ENCODE results near the gene PPA1.
"Not testable (repeated sequence)": the region's sequence is repeated elsewhere in the genome, so short reads cannot be mapped to it uniquely, and the experiment has no call there.

The PPA1 gene

DNA sequence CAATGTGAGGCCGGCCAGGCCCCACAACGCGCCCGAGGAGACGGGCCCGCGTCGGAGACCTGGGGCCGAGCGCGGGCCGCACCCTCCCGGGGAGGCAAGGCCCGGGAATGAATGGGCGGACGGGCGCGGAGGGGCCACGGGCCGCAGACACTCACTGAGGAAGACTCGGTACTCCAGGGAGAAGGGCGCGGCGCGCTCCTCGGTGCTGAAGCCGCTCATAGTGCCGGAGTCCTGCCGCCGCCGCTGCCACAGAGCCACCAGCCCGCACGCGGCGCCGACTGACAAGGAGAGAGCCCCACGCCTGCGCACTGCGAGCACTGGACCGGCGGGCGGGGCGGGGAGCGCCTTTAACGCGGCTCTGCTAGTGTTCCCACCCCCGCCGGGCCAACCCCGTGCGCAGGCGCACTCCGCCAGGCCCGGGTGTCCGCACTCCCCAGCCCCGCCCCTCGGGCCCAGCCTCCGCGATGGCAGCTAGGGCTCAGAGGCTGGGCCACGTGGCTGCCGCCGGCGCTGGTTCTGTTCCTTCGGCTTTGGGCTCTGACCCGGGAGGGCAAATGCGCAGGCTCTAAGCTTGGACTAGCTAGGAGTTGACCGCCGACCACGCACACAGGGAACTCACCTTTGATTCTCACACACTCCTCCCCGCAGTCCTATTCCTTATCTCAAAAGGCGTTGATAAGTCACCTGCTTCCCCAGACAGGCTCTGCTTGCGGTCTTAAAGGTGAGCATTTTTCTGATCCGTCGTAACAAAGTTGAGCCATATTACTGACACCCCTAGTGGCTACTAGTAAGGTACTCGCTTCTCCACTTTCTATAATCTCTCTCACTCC, at the start of gene PPA1:
Gene PPA1 (minus strand): TSS at position 321 of the 830 bp plus-strand sequence. CDS start 102 bp downstream, at position 219.
- peak; percentile 99 for DNase-seq

DNA sequence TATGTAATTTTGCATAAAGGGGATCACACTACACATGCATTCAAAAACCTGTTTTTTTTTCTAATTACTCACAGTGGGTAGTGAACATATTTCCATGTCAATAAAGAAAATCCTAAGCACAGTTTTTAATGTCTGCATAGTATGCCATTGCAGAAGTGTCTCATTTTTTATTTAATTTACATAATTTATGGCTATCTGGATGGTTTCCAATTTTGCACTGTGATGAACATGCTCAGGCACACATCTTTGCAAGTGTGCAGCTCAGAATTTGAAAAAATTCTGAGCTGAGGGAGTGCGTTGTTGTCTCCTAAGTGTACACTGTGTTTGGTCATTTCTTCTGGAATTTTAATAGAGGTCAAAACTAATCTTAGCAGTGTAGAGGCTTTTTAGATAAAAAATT, 48.4 kb upstream of the PPA1 start:
- no peak for DNase-seq

DNA sequence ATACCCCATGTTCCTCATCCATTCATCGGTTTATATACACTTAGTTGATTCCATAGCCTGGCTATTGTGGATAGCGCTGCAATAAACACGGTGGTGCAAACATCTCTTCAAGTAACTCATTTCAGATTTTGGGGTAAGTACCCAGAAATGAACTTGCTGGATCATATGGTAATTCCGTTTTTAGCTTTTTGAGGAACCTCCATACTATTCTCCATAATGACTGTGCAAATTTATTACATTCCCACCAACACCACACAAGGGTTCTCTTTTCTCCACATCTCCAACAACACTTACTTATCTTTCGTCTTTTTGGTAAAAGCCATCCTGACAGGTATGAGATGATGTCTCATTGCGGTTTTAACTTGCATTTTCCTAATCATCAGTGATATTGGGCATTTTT, 46.9 kb upstream of the PPA1 start:
- DNase-seq: no peak

DNA sequence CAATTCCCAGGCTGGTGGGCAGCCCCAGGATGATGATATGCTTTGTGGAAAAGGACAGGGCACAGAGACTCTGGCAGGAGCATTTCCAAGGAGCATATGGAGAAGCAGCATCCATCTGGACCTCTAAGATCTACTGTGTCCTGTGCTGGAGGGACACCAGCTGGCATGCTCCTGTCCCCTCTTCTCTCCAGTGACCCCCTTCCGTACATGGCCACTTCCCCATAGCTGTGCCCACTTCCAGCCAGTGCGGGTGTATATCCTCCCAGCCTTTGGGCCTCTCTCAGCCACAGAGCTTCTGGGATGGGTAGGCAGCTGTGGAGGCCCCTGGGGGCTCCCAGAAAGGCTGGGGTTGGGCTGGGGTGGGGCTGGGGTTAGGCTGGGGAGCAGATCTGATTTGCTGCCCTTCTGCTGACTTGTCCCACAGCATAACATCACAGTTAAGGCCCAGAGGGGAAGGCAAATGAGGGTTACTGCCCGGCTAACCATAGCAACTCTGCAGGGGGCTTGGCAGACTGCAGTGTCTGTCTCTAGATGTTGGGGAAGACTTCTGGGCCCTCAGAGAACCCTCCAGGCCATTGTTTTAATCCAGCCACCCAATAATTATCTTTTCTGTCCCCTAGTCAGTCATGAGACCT, 44.3 kb upstream of the PPA1 start:
- DNase-seq: no peak

GRCh38 chr10:70274643-70275042, 41.4 kb upstream of the PPA1 start:
- DNase-seq: no peak

- DNase-seq: no peak
Observed at GRCh38 chr10:70272925-70273316, 39.7 kb upstream of the PPA1 start.

DNA sequence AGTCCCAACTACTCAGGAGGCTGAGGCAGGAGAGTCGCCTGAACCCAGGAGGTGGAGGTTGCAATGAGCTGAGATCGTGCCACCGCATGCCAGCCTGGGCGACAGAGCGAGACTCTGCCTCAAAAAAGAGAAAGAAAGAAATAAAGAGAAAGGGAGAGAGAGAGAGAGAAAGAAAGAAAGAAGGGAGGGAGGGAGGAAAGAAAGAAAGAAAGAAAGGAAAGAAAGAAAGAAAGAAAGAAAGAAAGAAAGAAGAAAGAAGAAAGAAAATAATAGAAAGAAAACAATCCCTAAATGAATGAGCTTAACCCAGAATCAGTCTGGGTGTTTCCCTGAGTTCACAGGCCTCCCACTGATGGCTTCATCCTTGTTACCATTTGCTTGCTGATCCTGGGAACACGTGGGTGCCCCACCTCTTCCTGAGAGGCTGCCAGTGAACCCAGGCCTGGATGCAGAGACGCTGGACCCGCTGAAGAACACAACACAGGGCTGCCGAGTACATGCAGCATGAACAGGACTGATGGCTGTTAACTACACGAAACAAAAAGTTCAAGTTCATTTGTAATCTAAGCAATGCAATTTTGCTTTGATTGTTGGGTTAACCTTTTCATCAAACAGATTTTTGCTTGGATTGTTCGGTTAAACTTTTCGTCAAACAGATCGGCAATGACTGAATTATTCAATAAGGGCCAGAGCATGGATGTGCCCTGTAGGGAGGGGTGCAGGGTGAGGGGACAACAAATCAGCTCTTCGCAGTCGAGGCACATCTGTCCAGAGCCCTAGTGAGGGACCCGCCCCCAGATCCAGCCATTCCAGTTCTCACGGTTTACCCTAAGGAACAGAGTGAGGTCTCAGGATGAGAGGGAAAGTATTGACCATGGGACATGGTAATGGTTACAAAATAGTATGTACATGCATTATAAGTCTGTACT, 39.0 kb upstream of the PPA1 start:
- no peak for DNase-seq

- no peak for DNase-seq
Observed at GRCh38 chr10:70270952-70271351, 37.7 kb upstream of the PPA1 start.

- DNase-seq: no peak
Observed at GRCh38 chr10:70269741-70270140, 36.5 kb upstream of the PPA1 start.

DNA sequence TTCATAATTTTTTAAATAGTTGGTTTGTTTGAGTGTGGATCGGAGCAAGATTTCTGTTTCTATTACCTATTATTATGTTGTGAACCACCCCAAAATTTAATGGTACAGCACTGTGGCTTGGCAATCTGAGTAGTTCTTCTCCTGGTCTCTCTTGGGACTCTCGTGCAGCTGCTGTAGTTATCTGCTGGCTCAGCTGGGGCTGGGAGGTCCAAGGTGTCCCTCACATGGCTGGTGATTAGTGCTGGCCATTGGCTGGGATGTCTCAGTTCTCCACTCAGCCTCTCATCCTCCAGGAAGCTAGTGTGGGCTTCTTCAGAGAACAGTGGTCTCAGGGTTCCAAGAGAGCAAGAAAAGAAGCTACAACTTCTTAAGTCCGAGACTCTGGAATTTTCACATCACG, 35.1 kb upstream of the PPA1 start:
- no peak for DNase-seq

- no peak for DNase-seq
Observed at GRCh38 chr10:70267161-70267933, 34.1 kb upstream of the PPA1 start.

- DNase-seq: no peak
Observed at GRCh38 chr10:70266701-70267100, 33.5 kb upstream of the PPA1 start.

DNA sequence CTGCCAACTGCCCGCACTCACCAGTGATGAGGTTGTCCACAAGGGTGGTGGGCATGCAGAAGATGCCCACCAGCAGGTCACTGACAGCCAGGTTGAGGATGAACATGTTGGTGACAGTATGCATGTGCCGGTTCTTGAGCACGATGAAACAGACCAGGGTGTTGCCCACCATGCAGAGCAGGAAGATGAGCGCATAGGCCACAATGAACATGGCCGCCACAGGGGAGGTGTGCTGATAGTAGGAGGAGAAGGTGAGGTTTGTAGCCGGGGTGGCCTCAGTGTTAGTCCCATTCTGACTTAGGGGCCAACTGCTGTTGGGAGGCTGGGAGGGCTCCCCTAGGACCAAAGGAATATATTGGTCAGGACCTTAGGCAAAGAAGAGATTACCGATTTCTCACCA, 32.8 kb upstream of the PPA1 start:
- no peak for DNase-seq

- DNase-seq: no peak
Observed at GRCh38 chr10:70265032-70265689, 31.9 kb upstream of the PPA1 start.

DNA sequence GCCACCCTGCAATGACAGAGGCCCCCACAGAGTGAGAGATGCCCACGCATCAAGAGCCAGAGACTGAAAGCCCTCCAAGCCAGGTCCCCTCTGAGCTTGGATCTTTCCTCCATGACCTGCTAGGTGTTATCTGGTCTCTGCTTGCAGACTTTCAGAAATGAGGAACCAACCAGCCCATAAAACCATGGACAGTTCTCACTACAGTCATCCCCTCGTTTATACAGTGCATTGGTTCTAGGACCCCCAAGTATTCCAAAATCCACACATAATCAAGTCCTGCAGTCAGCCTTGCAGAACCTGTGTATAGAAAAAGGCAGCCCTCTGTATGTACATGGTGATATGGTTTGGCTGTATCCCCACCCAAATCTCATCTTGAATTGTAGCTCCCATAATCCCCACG, 27.5 kb upstream of the PPA1 start:
- no peak for DNase-seq

DNA sequence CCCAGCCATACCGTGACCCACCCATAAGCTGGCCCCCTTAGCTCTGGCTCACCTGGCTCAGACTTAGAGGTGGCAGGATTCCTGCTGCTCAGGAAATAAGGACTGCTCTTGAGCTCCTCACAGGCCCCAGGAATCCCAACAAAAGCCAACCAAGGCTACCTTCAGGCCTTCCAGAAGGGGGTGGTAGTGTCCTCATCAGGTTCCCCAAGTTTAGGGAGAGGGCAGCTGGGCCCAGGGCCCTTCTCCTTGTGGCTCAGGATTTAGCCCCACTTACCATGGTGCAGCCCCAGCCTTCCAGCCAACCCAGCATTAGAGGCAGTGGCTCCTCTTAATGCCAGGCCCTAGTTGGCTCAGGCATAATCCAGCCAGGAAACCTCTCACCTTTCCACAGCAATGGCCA, 27.0 kb upstream of the PPA1 start:
- DNase-seq: no peak

GRCh38 chr10:70258216-70258615, 25.0 kb upstream of the PPA1 start:
- no peak for DNase-seq

GRCh38 chr10:70257816-70258215, 24.6 kb upstream of the PPA1 start:
- not testable (repeated sequence) for DNase-seq

DNA sequence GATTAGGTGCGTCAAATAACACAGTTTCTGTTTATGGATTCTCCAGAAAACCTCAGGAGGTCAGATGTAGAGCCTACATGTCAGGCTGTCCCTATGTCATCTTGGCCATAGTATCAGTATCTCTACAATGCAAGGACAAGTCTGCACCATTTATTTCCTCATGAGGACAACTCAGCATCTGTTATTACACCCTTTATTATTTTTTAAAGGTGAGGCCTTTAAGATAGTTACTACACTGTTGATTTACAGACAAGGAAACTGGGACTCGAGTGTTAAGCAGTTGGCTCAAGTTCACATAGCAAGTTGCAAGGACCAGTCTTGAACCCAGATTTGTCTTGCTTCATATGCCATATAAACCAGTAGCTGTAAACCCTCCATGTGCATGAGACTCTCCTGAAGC, 23.2 kb upstream of the PPA1 start:
- DNase-seq: no peak

- no peak for DNase-seq
Observed at GRCh38 chr10:70255329-70256299, 22.4 kb upstream of the PPA1 start.

DNA sequence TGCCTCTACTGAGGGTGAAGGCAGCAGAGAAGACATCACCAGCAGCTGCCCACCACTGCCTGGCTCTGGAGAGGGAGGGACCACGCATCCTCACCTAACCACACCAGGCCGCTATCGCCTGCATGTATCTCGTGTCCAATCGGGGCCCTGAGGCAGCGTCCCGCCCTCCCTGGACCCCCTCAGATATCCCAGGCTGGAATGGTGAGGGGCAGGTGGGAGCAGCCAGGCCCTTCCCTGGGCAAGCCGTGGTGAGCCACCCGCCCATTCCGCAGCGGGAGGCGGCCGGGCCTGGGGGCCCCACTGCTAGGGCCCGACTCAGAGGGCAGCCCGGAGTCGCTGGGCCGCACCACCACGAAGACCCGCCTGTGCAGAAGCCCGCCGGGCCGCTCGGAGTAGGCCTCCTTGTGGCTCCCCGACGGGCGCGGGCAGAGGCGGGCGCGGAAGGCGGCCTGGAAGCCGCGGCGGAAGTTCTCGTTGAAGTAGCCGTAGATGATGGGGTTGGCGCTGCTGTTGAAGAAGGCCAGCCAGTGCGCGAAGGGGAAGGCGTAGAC, 21.6 kb upstream of the PPA1 start:
- DNase-seq: no peak
